Heart left ventricle (tissue), 13 donors: ENCODE measurements around the gene TOR3A.

Experiments
- CTCF ChIP-seq, 12 donors: fragments of 200-600 bp; sonication (generic) in 4 of 12; IDR thresholded peaks; one replicate each; pipeline versions ENCODE4 v1.5.0 to v1.8.0; 2018 to 2022; ENCODE audit warnings: antibody characterized with exemption in 12 of 12, mild to moderate bottlenecking in 5 of 12
- POLR2A ChIP-seq, 2 donors: fragments of 450-650 bp; IDR thresholded peaks; one replicate each; pipeline ENCODE4 v1.6.1; 2017; ENCODE audit warnings: antibody characterized with exemption in 2 of 2, mild to moderate bottlenecking in 2 of 2, moderate library complexity in 2 of 2
- donor health status: ischemic (EF 13 %, LVEDD 7.1; RV severe dilation, severe dysfunction).
- donor health status: DM: no; HTN: yes; CAD: no.
- donor health status: DM: no; HTN: no; CAD: no.
- donor health status: ischemic (EF 25% LVEDD 6.9; RV normal size, moderate dysfunction).
- donor health status: ischemic (EF 25% LVEDD 5.7; RV mildly dilated, moderate dysfunction).
- donor health status: ischemic (EF 35%, LVEDD 5.7; RV mildly dilated, moderate dysfunction).
- donor health status: nonischemic (EF 11% LVEDD 7.7; RV severe dilation, severe dysfunction).
- donor health status: DM: yes; HTN: yes; CAD: no.
- donor health status: PGD.
- donor health status: ischemic (EF 29% LVEDD 5.4; RV normal size, mild dysfunction).
- donor health status: nonischemic (EF 23%, LVEDD 6.1; RV moderate dilation, normal function).

- TF ChIP-seq CTCF (IDR thresholded peaks at IDR 0.05) = no peak
- TF ChIP-seq POLR2A (IDR thresholded peaks at IDR 0.05) = no peak
Observed at GRCh38 chr1:179128520-179128919, 46.6 kb downstream of the TOR3A start.
